Retinal pigment epithelial cell (primary cell): ENCODE data around the gene TSPAN1.

Source experiments
- DNase-seq: peaks from one replicate; pipeline ENCODE4 v3.0.0-alpha.2; 2010; ENCODE audit warnings: low read depth
- H3K4me3 ChIP-seq: 2 replicates; pipeline ENCODE4 v1.5.1; 2011; ENCODE audit warnings: mild to moderate bottlenecking, low read length, control low read depth, moderate library complexity
- CTCF ChIP-seq: conservative IDR thresholded peaks from 2 replicates; pipeline ENCODE4 v1.5.1; 2011; ENCODE audit warnings: low read depth, low read length, control low read depth, inconsistent platforms

The TSPAN1 gene

GRCh38 chr1:46196609-46197008 lies 21.7 kb downstream of the TSPAN1 start:
- H3K4me3 ChIP-seq: no peak overlapping the region
- no peak for TF ChIP-seq CTCF
- no peak for DNase-seq

GRCh38 chr1:46197560-46197963 lies 22.7 kb downstream of the TSPAN1 start:
- TF ChIP-seq CTCF: no peak
- DNase-seq: no peak
- peak overlapping the region; percentile 83 for H3K4me3 ChIP-seq

- TF ChIP-seq CTCF: peak; percentile 11
- peak within 1 kb of the TSS; percentile 83 for H3K4me3 ChIP-seq
- no peak for DNase-seq
Measured at GRCh38 chr1:46197964-46198811, 23.3 kb downstream of the TSPAN1 start, which contains the start of gene POMGNT1. Gene POMGNT1, minus strand, starts transcription at chr1:46198434. Its CDS starts 613 bp downstream, at chr1:46197821.

- TF ChIP-seq CTCF: no peak
- DNase-seq: no peak
- H3K4me3 ChIP-seq: no peak overlapping the region
Measured at GRCh38 chr1:46199233-46199749, 24.4 kb downstream of the TSPAN1 start.

- peak overlapping the region; percentile 89 for H3K4me3 ChIP-seq
- no peak for DNase-seq
- TF ChIP-seq CTCF: no peak
Measured at GRCh38 chr1:46203738-46204405, 29.0 kb downstream of the TSPAN1 start.

- peak overlapping the region; percentile 89 for H3K4me3 ChIP-seq
- DNase-seq: no peak
- no peak for TF ChIP-seq CTCF
Measured at GRCh38 chr1:46204406-46204742, 29.5 kb downstream of the TSPAN1 start.

GRCh38 chr1:46205141-46205540 lies 30.3 kb downstream of the TSPAN1 start:
- TF ChIP-seq CTCF: no peak

More at GRCh38 chr1:46205141-46205540, 30.3 kb downstream of the TSPAN1 start:
- no peak overlapping the region for H3K4me3 ChIP-seq
- no peak for DNase-seq
